ENCODE data around the gene TACR2. TPM values are rescaled to one million over a fixed set of nuclear protein-coding genes. Genes with fewer than 3 reads are reported as not detected.

Gene TACR2
- total and polyA plus RNA-seq, 7 donors, result 6.0 to 184 (median 162) TPM; not detected in 1

DNA sequence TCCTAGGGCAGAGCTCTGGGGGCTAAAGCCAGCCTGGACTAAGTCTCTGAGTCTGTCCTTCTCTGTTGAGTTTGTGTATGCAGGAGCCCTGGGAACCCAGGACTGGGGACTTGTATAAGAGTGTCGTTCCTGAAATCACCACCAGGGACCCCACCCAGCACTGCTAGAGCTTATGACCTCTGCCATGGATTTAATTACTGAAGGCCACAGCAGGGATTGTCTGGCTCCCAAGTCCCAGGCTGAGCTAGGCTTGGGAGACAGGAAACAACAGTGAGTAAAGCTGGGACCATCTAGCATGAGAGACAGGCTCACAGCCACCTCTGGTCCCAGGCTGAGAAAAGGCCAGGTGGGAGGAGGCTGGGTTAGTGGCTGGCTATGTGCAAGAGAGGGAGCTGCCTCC lies 33.1 kb upstream of the TACR2 start:
- TF ChIP-seq POLR2A (IDR thresholded peaks at IDR 0.05) (no peak), CTCF (IDR thresholded peaks at IDR 0.05) (peak in 3 of 4 experiments; percentile 58 to 79 (median 66))
- intact Hi-C loops (cut with DNase I), result loop anchor here (5.0 kb wide), 2 partner anchors 42 to 52 kb away; no protein-coding TSS in a partner anchor
- 4 to 10% methylated on average over 1 of the region's 1 CpG for WGBS, 2 donors
- H3K9me3 ChIP-seq, result no peaks in the 10 kb centered on the region
- H3K4me1 ChIP-seq, result peaks cover 0 to 65% (median 62%) of the 10 kb centered on the region in 4 donors
- peak overlapping the region; percentile 85 to 93 (median 92) for H3K27ac ChIP-seq
- H3K4me3 ChIP-seq, result no peak overlapping the region
- DNase-seq, result peak; percentile 82
- H3K27me3 ChIP-seq, result no peaks in the 10 kb centered on the region
- no peaks in the 10 kb centered on the region for H3K36me3 ChIP-seq

DNA sequence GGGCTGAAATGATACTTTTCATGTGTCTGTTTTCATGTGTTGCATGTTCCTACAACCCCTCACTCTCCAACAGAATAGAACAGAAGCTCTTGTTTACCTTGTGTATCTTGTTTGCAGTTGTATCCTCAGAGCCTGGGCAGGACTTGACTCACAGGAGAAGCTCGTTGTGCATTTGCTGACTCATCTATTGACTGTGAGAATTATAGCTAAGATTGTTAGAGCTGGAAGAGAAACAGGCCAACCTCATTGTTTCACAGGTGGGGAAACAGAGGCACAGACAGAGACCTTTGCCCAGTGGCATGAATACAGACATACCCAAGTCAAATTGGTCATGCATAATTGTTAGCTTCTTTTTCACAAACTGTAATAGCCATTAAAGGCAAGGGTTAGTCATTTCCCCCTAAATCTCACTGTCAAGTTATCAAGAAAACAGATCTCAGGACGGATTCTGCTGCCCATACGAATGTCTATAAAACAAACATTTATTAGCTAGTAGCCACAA lies 30.0 kb upstream of the TACR2 start:
- Histone ChIP-seq H3K4me1 (peaks cover 0 to 35% (median 30%) of the 10 kb centered on the region in 4 donors), H3K9me3 (no peaks in the 10 kb centered on the region), H3K4me3 (no peak overlapping the region), H3K36me3 (no peaks in the 10 kb centered on the region), H3K27ac (peak overlapping the region; percentile 43 to 93 (median 50)), H3K27me3 (no peaks in the 10 kb centered on the region)
- peak; percentile 42 for DNase-seq
- no peak for TF ChIP-seq POLR2A (IDR thresholded peaks at IDR 0.05)
- TF ChIP-seq CTCF (IDR thresholded peaks at IDR 0.05), result no peak
- no peak for TF ChIP-seq EP300 (IDR thresholded peaks at IDR 0.05)
- no peak for TF ChIP-seq POLR2AphosphoS5 (IDR thresholded peaks at IDR 0.05)
- 29 to 43% methylated on average over 3 of the region's 3 CpGs for WGBS, 2 donors
- intact Hi-C loops (cut with DNase I), result loop anchor here (5.0 kb wide), 1 partner anchor 56 kb away; no protein-coding TSS in a partner anchor

DNA sequence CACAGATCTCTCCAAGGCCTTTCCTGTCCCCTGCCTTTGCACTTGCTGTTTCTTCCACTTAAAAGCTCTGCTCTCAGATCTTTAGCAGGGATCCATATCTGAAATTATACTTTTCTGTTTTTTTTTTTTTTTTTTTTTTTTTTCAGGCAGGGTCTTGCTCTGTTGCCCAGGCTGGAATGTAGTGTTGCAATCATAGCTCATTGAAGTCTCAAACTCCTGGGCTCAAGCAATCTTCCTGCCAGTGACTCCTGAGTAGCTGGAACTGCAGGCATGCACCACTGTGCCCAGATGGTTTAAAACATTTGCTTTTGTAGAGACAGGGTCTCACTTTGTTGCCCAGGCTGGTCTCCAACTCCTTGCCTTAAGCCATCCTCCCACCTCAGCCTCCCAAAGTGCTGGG lies 29.5 kb upstream of the TACR2 start:
- intact Hi-C loops (cut with DNase I), result loop anchor here (5.0 kb wide), 1 partner anchor 56 kb away; no protein-coding TSS in a partner anchor
- H3K4me3 ChIP-seq, result no peak overlapping the region
- peaks cover 0 to 30% (median 29%) of the 10 kb centered on the region in 4 donors for H3K4me1 ChIP-seq
- peak overlapping the region; percentile 43 to 93 (median 50) for H3K27ac ChIP-seq
- peak; percentile 22 for DNase-seq
- H3K36me3 ChIP-seq, result no peaks in the 10 kb centered on the region
- no peaks in the 10 kb centered on the region for H3K27me3 ChIP-seq
- TF ChIP-seq POLR2AphosphoS5 (IDR thresholded peaks at IDR 0.05) (no peak), EP300 (IDR thresholded peaks at IDR 0.05) (no peak), POLR2A (IDR thresholded peaks at IDR 0.05) (no peak), CTCF (IDR thresholded peaks at IDR 0.05) (no peak)
- H3K9me3 ChIP-seq, result no peaks in the 10 kb centered on the region

GRCh38 chr10:69445041-69445440 lies 28.3 kb upstream of the TACR2 start:
- H3K4me1 ChIP-seq, result peaks cover 0 to 20% (median 20%) of the 10 kb centered on the region in 4 donors
- H3K27me3 ChIP-seq, result no peaks in the 10 kb centered on the region
- no peaks in the 10 kb centered on the region for H3K9me3 ChIP-seq
- H3K4me3 ChIP-seq, result no peak overlapping the region
- H3K27ac ChIP-seq, result no peak overlapping the region
- H3K36me3 ChIP-seq, result no peaks in the 10 kb centered on the region
- intact Hi-C loops (cut with DNase I), result loop anchor here (5.0 kb wide), 1 partner anchor 57 kb away; no protein-coding TSS in a partner anchor
- DNase-seq, result peak; percentile 29
- 89 to 94% methylated on average over 4 of the region's 4 CpGs for WGBS, 2 donors
- TF ChIP-seq EP300 (IDR thresholded peaks at IDR 0.05), result no peak
- no peak for TF ChIP-seq POLR2AphosphoS5 (IDR thresholded peaks at IDR 0.05)
- TF ChIP-seq POLR2A (IDR thresholded peaks at IDR 0.05), result no peak
- TF ChIP-seq CTCF (IDR thresholded peaks at IDR 0.05), result no peak

DNA sequence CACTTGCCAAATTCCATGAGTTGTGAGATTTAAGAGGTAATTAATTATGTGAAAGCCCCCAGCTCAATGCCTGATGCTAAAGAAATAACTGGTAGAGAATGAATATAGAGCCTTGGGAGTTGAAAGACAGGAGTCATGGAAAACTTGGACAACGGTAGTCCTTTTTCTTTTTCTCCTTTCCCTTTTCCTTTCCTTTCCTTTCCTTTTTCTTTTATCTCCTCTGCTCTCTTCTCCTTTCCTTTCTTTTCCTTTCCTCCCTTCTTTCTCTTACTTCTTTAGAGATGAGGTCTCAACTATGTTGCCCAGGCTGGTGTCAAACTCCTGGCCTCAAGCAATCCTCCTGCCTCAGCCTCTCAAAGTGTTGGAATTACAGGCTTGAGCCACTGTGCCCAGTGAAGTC lies 26.6 kb upstream of the TACR2 start:
- H3K4me1 ChIP-seq, result peaks cover 0 to 31% (median 28%) of the 10 kb centered on the region in 4 donors

More for the DNA sequence above, 26.6 kb upstream of the TACR2 start:
- WGBS, 2 donors, result 88 to 97% methylated on average over 1 of the region's 1 CpG
- no peak for DNase-seq
- Histone ChIP-seq H3K9me3 (no peaks in the 10 kb centered on the region), H3K27me3 (no peaks in the 10 kb centered on the region), H3K36me3 (no peaks in the 10 kb centered on the region), H3K4me3 (no peak overlapping the region), H3K27ac (no peak overlapping the region)
- intact Hi-C loops (cut with DNase I), result no loop called here
- TF ChIP-seq POLR2A (IDR thresholded peaks at IDR 0.05), result no peak
- no peak for TF ChIP-seq CTCF (IDR thresholded peaks at IDR 0.05)
- TF ChIP-seq POLR2AphosphoS5 (IDR thresholded peaks at IDR 0.05), result no peak
- no peak for TF ChIP-seq EP300 (IDR thresholded peaks at IDR 0.05)

All from sigmoid colon (tissue), 7 donors.